ENCODE measurements around the gene ZNF746. TPM values are rescaled to one million over a fixed set of nuclear protein-coding genes. Genes with fewer than 3 reads are reported as not detected.

The ZNF746 gene
- total RNA-seq, 1 experiment from 2014 or later: 17.1 TPM

DNA sequence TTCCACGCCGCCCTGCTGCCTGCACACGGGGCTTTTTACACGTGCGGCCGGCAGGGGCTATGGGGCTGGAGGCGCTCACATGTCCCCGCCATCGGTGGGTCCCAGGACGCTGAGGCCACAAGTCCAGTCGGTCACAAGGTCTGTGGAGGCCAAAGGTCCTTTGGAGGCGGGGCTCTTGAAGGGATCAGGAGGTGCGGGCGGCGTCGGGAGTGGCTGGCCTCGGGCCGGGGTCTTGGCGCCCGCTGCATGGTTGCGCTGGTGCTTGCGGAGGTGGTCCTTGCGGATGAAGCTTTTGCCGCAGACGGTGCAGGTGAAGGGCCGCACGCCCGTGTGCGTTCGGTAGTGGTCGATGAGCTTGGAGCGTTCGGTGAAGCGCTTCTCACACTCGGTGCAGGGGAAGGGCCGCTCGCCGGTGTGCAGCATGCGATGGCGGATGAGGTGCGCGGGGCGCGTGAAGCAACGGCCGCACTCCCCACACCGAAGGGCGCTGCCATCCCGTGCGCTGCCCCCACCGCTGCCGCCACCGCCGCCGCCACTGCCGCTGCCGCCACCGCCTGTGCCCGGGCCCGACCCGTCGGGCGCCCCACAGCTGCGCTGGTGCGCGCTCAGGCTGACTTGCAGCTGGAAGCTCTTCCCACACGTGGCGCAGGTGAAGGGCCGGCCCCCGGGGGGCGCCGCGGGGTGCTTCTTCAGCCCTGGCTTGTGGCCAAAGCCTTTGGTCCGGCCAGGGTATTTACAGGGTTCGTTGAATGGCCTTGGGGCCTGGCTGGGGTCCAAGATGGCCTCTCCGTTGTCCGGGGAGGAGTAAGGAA is 23.1 kb downstream of the ZNF746 start:
- Mint-ChIP-seq H3K9me3 (peaks cover 31% of the 10 kb centered on the region), H3K27ac (no peak overlapping the region), H3K27me3 (ENCODE audit: low read depth) (peaks cover 6% of the 10 kb centered on the region; the same call in 1 of the 2 replicates), H3K4me3 (no peak overlapping the region), H3K4me1 (peaks cover 12% of the 10 kb centered on the region), H3K36me3 (peaks cover 62% of the 10 kb centered on the region)
- ATAC-seq: no peak
- DNase-seq (ENCODE audit: low spot score): no peak
- TF ChIP-seq, protein P1, sequence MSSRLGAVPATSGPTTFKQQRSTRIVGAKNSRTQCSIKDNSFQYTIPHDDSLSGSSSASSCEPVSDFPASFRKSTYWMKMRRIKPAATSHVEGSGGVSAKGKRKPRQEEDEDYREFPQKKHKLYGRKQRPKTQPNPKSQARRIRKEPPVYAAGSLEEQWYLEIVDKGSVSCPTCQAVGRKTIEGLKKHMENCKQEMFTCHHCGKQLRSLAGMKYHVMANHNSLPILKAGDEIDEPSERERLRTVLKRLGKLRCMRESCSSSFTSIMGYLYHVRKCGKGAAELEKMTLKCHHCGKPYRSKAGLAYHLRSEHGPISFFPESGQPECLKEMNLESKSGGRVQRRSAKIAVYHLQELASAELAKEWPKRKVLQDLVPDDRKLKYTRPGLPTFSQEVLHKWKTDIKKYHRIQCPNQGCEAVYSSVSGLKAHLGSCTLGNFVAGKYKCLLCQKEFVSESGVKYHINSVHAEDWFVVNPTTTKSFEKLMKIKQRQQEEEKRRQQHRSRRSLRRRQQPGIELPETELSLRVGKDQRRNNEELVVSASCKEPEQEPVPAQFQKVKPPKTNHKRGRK (CRISPR knock-in tag; IDR thresholded peaks at IDR 0.05; ENCODE audit: borderline replicate concordance): no peak
- TF ChIP-seq ZNF425 (CRISPR knock-in tag; conservative IDR thresholded peaks at IDR 0.05) (no peak), ZNF532 (CRISPR knock-in tag; IDR thresholded peaks at IDR 0.05; ENCODE audit: borderline replicate concordance) (no peak), RORB (CRISPR knock-in tag; IDR thresholded peaks at IDR 0.05) (no peak), PRRX2 (CRISPR knock-in tag; IDR thresholded peaks at IDR 0.05) (no peak), IRF1 (CRISPR knock-in tag; IDR thresholded peaks at IDR 0.05) (no peak), E2F1 (CRISPR knock-in tag; IDR thresholded peaks at IDR 0.05) (no peak), FOXP1 (CRISPR knock-in tag; IDR thresholded peaks at IDR 0.05; ENCODE audit: borderline replicate concordance) (no peak)
- CTCF ChIA-PET: interaction anchor here (0.6 to 1.9 kb wide), 6 partner anchors 10 to 242 kb away, joined by 3 to 14 read pairs (median 4); partner anchors contain the start of gene ZNF777
- POLR2A ChIA-PET: interaction anchor here (1.9 kb wide), 1 partner anchor 14 kb away, joined by 7 read pairs; the partner anchor contains the start of gene ZNF777

GRCh38 chr7:149473251-149473650 is 24.4 kb downstream of the ZNF746 start:
- H3K27me3 Mint-ChIP-seq (ENCODE audit: low read depth): peaks cover 2% of the 10 kb centered on the region; the same call in 1 of the 2 replicates
- ChIA-PET POLR2A (no interaction called here), CTCF (no interaction called here)
- DNase-seq (ENCODE audit: low spot score) (no peak), ATAC-seq (no peak)
- H3K9me3 Mint-ChIP-seq: peaks cover 18% of the 10 kb centered on the region
- H3K4me3 Mint-ChIP-seq: no peak overlapping the region
- peaks cover 11% of the 10 kb centered on the region for H3K4me1 Mint-ChIP-seq
- H3K27ac Mint-ChIP-seq: no peak overlapping the region
- peaks cover 49% of the 10 kb centered on the region for H3K36me3 Mint-ChIP-seq
- no peak for TF ChIP-seq ZNF396 (CRISPR knock-in tag; IDR thresholded peaks at IDR 0.05; ENCODE audit: borderline replicate concordance)
- no peak for TF ChIP-seq ZNF416 (CRISPR knock-in tag; IDR thresholded peaks at IDR 0.05)
- no peak for TF ChIP-seq KAT7 (CRISPR knock-in tag; IDR thresholded peaks at IDR 0.05; ENCODE audit: borderline replicate concordance)
- TF ChIP-seq CBFB (CRISPR knock-in tag; IDR thresholded peaks at IDR 0.05; ENCODE audit: low read depth): no peak
- TF ChIP-seq TCF7 (CRISPR knock-in tag; IDR thresholded peaks at IDR 0.05; ENCODE audit: low read depth): no peak
- no peak for TF ChIP-seq E2F1 (CRISPR knock-in tag; IDR thresholded peaks at IDR 0.05)
- no peak for TF ChIP-seq JUN (CRISPR knock-in tag; IDR thresholded peaks at IDR 0.05)
- no peak for TF ChIP-seq ZNF263 (CRISPR knock-in tag; IDR thresholded peaks at IDR 0.05; ENCODE audit: low read depth)
- TF ChIP-seq NFYB (CRISPR knock-in tag; conservative IDR thresholded peaks at IDR 0.05; ENCODE audit: low read depth): no peak
- TF ChIP-seq MAX (CRISPR knock-in tag; IDR thresholded peaks at IDR 0.05): no peak
- TF ChIP-seq ATF1 (CRISPR knock-in tag; IDR thresholded peaks at IDR 0.05): no peak
- TF ChIP-seq ELF4 (CRISPR knock-in tag; IDR thresholded peaks at IDR 0.05; ENCODE audit: low read depth): no peak
- TF ChIP-seq PRRX2 (CRISPR knock-in tag; IDR thresholded peaks at IDR 0.05): no peak
- no peak for TF ChIP-seq CREM (CRISPR knock-in tag; IDR thresholded peaks at IDR 0.05)
- no peak for TF ChIP-seq CDX4 (CRISPR knock-in tag; IDR thresholded peaks at IDR 0.05; ENCODE audit: borderline replicate concordance)
